Measurements from ENCODE around the gene PLAAT3. TPM values are rescaled to one million over a fixed set of nuclear protein-coding genes. Genes with fewer than 3 reads are reported as not detected.

Gene PLAAT3
- total RNA-seq, 1 donor from 2014 or later = 15.5 TPM

GRCh38 chr11:63611395-63611747, 2.9 kb downstream of the PLAAT3 start:
- Histone ChIP-seq H3K9ac (ENCODE audit: low read length) (no peak overlapping the region), H3K27ac (ENCODE audit: low read depth, low read length) (no peak overlapping the region), H2AFZ (ENCODE audit: low read depth, low read length) (no peak overlapping the region), H3K4me3 (ENCODE audit: insufficient read depth, low read depth, low read length) (no peak overlapping the region), H3K4me2 (ENCODE audit: low read length) (peak overlapping the region; percentile 63), H3K79me2 (ENCODE audit: insufficient read depth, low read length) (peaks cover 3% of the 10 kb centered on the region), H3K9me3 (ENCODE audit: insufficient read depth, low read depth, low read length) (no peaks in the 10 kb centered on the region), H3K36me3 (ENCODE audit: insufficient read depth, low read length) (no peaks in the 10 kb centered on the region), H4K20me1 (ENCODE audit: insufficient read depth, low read length) (no peaks in the 10 kb centered on the region), H3K4me1 (ENCODE audit: insufficient read depth, low read length) (peaks cover 40% of the 10 kb centered on the region), H3K27me3 (ENCODE audit: insufficient read depth, low read length) (no peaks in the 10 kb centered on the region)
- peaks cover 2% of the 10 kb centered on the region for H3K27me3 Mint-ChIP-seq (ENCODE audit: low read depth, unreplicated experiment)
- FAIRE-seq (no peak), DNase-seq (ENCODE audit: low read depth) (no peak)
- no peak overlapping the region for H3K4me3 Mint-ChIP-seq (ENCODE audit: unreplicated experiment)
- TF ChIP-seq, protein P1, sequence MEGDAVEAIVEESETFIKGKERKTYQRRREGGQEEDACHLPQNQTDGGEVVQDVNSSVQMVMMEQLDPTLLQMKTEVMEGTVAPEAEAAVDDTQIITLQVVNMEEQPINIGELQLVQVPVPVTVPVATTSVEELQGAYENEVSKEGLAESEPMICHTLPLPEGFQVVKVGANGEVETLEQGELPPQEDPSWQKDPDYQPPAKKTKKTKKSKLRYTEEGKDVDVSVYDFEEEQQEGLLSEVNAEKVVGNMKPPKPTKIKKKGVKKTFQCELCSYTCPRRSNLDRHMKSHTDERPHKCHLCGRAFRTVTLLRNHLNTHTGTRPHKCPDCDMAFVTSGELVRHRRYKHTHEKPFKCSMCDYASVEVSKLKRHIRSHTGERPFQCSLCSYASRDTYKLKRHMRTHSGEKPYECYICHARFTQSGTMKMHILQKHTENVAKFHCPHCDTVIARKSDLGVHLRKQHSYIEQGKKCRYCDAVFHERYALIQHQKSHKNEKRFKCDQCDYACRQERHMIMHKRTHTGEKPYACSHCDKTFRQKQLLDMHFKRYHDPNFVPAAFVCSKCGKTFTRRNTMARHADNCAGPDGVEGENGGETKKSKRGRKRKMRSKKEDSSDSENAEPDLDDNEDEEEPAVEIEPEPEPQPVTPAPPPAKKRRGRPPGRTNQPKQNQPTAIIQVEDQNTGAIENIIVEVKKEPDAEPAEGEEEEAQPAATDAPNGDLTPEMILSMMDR (IDR thresholded peaks at IDR 0.05; ENCODE audit: insufficient read depth, low read depth, low read length) = no peak
- TF ChIP-seq EZH2 (IDR thresholded peaks at IDR 0.05; ENCODE audit: insufficient read depth, low read length) = no peak
- no peaks in the 10 kb centered on the region for H3K9me3 Mint-ChIP-seq (ENCODE audit: unreplicated experiment)
- no peak overlapping the region for H3K27ac Mint-ChIP-seq (ENCODE audit: unreplicated experiment)
- H3K4me1 Mint-ChIP-seq (ENCODE audit: low read depth, unreplicated experiment) = peaks cover 29% of the 10 kb centered on the region
- H3K36me3 Mint-ChIP-seq (ENCODE audit: low read depth, unreplicated experiment) = no peaks in the 10 kb centered on the region

DNA sequence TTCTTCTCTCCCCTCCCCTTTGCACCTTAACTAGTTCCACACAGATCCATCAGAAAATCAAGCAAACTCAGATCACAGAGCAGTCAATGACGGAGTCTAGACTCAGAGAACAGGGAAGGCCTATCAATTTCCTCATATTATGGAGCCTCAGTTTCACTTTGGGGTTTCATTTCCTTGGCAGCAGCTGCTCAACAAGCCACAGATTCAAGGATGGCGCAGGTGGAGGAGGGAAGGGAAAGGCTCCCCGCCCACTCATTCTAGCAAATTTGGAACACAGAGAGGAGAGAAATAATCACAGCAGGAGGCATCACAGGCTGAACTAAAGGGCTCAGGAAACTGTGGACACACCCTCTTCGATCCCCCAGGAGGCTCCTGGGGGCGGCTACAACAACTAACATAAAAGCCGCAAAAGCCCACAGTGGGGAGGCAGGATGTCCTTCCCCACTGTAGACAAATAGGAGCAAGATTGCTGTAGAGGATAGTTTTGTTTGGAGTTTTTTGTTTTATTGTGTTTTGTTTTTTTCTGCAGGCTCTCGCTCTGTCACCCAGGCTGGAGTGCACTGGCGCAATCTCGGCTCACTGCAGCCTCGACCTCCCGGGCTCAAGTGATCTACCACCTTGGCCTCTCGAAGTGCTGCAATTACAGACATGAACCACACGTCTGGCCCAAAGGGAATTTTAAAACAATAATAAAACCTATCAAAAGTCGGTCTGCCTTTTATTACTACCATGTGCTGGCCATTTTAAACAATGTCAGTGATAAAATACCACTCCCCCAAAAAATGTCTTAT, 3.4 kb downstream of the PLAAT3 start:
- no peaks in the 10 kb centered on the region for H3K36me3 ChIP-seq (ENCODE audit: insufficient read depth, low read length)
- Mint-ChIP-seq H3K9me3 (ENCODE audit: unreplicated experiment) (no peaks in the 10 kb centered on the region), H3K27me3 (ENCODE audit: low read depth, unreplicated experiment) (peaks cover 2% of the 10 kb centered on the region), H3K36me3 (ENCODE audit: low read depth, unreplicated experiment) (no peaks in the 10 kb centered on the region), H3K4me1 (ENCODE audit: low read depth, unreplicated experiment) (peaks cover 29% of the 10 kb centered on the region), H3K27ac (ENCODE audit: unreplicated experiment) (no peak overlapping the region), H3K4me3 (ENCODE audit: unreplicated experiment) (no peak overlapping the region)
- no peaks in the 10 kb centered on the region for H4K20me1 ChIP-seq (ENCODE audit: insufficient read depth, low read length)
- no peak overlapping the region for H3K9ac ChIP-seq (ENCODE audit: low read length)
- H3K27me3 ChIP-seq (ENCODE audit: insufficient read depth, low read length) = no peaks in the 10 kb centered on the region
- no peak overlapping the region for H3K4me3 ChIP-seq (ENCODE audit: insufficient read depth, low read depth, low read length)
- H3K9me3 ChIP-seq (ENCODE audit: insufficient read depth, low read depth, low read length) = no peaks in the 10 kb centered on the region
- H3K27ac ChIP-seq (ENCODE audit: low read depth, low read length) = no peak overlapping the region
- DNase-seq (ENCODE audit: low read depth) (peak; percentile 9), FAIRE-seq (no peak)
- no peak overlapping the region for H2AFZ ChIP-seq (ENCODE audit: low read depth, low read length)
- peak overlapping the region; percentile 63 for H3K4me2 ChIP-seq (ENCODE audit: low read length)
- TF ChIP-seq, protein P1 (IDR thresholded peaks at IDR 0.05; ENCODE audit: insufficient read depth, low read depth, low read length) = no peak
- TF ChIP-seq EZH2 (IDR thresholded peaks at IDR 0.05; ENCODE audit: insufficient read depth, low read length) = no peak
- H3K4me1 ChIP-seq (ENCODE audit: insufficient read depth, low read length) = peaks cover 40% of the 10 kb centered on the region
- H3K79me2 ChIP-seq (ENCODE audit: insufficient read depth, low read length) = peaks cover 3% of the 10 kb centered on the region

DNA sequence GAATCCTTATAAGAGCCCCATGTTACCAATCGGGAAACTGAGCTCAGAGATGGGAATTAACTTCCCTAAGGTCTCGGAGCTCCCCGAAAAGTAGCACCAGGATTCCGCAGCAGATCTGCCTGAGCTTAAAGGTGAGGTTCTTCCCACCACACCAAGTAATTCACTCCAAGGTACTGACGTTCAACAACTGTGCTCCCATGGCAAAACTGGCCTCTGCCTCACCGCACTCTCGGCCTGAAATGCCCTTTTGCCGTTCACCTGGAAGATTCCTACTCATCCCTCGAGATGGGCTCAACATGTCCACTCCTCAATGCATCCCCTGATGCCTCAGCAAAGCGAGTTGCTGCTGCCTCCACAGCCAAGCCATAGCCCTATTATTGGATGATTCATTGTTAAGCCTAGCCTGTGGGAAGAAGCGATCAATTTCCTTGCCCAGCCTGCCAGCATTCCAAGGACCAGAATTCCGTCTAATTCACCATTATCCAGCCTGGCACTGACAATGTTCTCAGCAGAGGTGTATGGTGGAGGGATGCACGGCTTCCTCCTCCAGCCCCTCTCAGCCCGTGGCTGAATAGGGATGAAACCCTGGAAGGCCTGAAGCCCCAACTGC, 4.2 kb downstream of the PLAAT3 start:
- Histone ChIP-seq H3K27ac (ENCODE audit: low read depth, low read length) (no peak overlapping the region), H3K9ac (ENCODE audit: low read length) (peak overlapping the region; percentile 33), H3K36me3 (ENCODE audit: insufficient read depth, low read length) (no peaks in the 10 kb centered on the region), H3K9me3 (ENCODE audit: insufficient read depth, low read depth, low read length) (no peaks in the 10 kb centered on the region), H2AFZ (ENCODE audit: low read depth, low read length) (no peak overlapping the region), H4K20me1 (ENCODE audit: insufficient read depth, low read length) (no peaks in the 10 kb centered on the region), H3K4me2 (ENCODE audit: low read length) (peak overlapping the region; percentile 63), H3K4me3 (ENCODE audit: insufficient read depth, low read depth, low read length) (no peak overlapping the region), H3K4me1 (ENCODE audit: insufficient read depth, low read length) (peaks cover 40% of the 10 kb centered on the region), H3K27me3 (ENCODE audit: insufficient read depth, low read length) (no peaks in the 10 kb centered on the region), H3K79me2 (ENCODE audit: insufficient read depth, low read length) (peaks cover 3% of the 10 kb centered on the region)
- FAIRE-seq (no peak), DNase-seq (ENCODE audit: low read depth) (peak; percentile 47)
- no peak overlapping the region for H3K4me3 Mint-ChIP-seq (ENCODE audit: unreplicated experiment)
- H3K27ac Mint-ChIP-seq (ENCODE audit: unreplicated experiment) = peak overlapping the region; percentile 3
- peaks cover 2% of the 10 kb centered on the region for H3K27me3 Mint-ChIP-seq (ENCODE audit: low read depth, unreplicated experiment)
- no peaks in the 10 kb centered on the region for H3K36me3 Mint-ChIP-seq (ENCODE audit: low read depth, unreplicated experiment)
- TF ChIP-seq, protein P1 (IDR thresholded peaks at IDR 0.05; ENCODE audit: insufficient read depth, low read depth, low read length) = no peak
- no peaks in the 10 kb centered on the region for H3K9me3 Mint-ChIP-seq (ENCODE audit: unreplicated experiment)
- H3K4me1 Mint-ChIP-seq (ENCODE audit: low read depth, unreplicated experiment) = peaks cover 29% of the 10 kb centered on the region
